Naive thymus-derived CD4-positive, alpha-beta T cell (primary cell): ENCODE results near the gene TMEM238. TPM values are rescaled to one million over a fixed set of nuclear protein-coding genes. Genes with fewer than 3 reads are reported as not detected.

ENCODE experiments used
- ATAC-seq: fragments of 150-1000 bp; cut with Tn5 transposase; 2 replicates; pipeline ENCODE4 v1.10.0; 2021; ENCODE audit warnings: mild to moderate bottlenecking, moderate library complexity
- CTCF ChIA-PET: fragments of 350-600 bp; sonication (Branson Sonifier 250); formaldehyde crosslinking; loops from one replicate; lab custom pipeline; 2021; ENCODE audit warnings: antibody characterized with exemption; lab: Charles Lee
- POLR2A ChIA-PET: fragments of 350-600 bp; sonication (Branson Sonifier 250); formaldehyde crosslinking; loops from one replicate; lab custom pipeline; 2021; ENCODE audit warnings: antibody characterized with exemption, inconsistent platforms; lab: Charles Lee
- DNase-seq, 9 donors: peaks; one replicate each; pipeline versions ENCODE4 v3.0.0 to v3.0.0-alpha.2; 2020 to 2022; ENCODE audit warnings: mixed read lengths in 1 of 9
- H3K27ac ChIP-seq: one replicate; pipeline ENCODE4 v1.7.0; 2013; ENCODE audit warnings: mild to moderate bottlenecking, low read depth, low read length, moderate library complexity
- H3K27me3 ChIP-seq, 2 donors: one replicate each; pipeline ENCODE4 v1.7.0; 2013; ENCODE audit warnings: low read length in 2 of 2, mild to moderate bottlenecking in 2 of 2, moderate library complexity in 2 of 2; ENCODE audit not compliant: control insufficient read depth in 2 of 2, insufficient read depth in 2 of 2
- H3K36me3 ChIP-seq, 3 experiments: 1 replicate in 2 of 3; 2 replicates in 1 of 3; pipeline ENCODE4 v1.7.0; 2013; ENCODE audit warnings: low read length in 3 of 3, mild to moderate bottlenecking in 3 of 3, moderate library complexity in 1 of 3; ENCODE audit not compliant: insufficient read depth in 3 of 3, control insufficient read depth in 2 of 3
- H3K4me1 ChIP-seq, 2 donors: one replicate each; pipeline ENCODE4 v1.7.0; 2013; ENCODE audit warnings: low read length in 2 of 2, mild to moderate bottlenecking in 2 of 2, moderate library complexity in 1 of 2; ENCODE audit not compliant: control insufficient read depth in 2 of 2, insufficient read depth in 2 of 2
- H3K4me3 ChIP-seq: 2 replicates; pipeline ENCODE4 v1.7.0; 2013; ENCODE audit warnings: mild to moderate bottlenecking, low read length
- H3K9me3 ChIP-seq, 3 experiments: 1 replicate in 2 of 3; 2 replicates in 1 of 3; pipeline ENCODE4 v1.7.0; 2013; ENCODE audit warnings: low read length in 3 of 3; ENCODE audit not compliant: control insufficient read depth in 2 of 3
- H3K27ac Mint-ChIP-seq, 9 donors: one replicate each; pipeline ENCODE4 v1.8.0; 2020 to 2022; ENCODE audit warnings: mixed read lengths in 9 of 9, mild to moderate bottlenecking in 8 of 9, moderate library complexity in 5 of 9, inconsistent platforms in 2 of 9
- H3K27me3 Mint-ChIP-seq, 5 donors: one replicate each; pipeline ENCODE4 v1.8.0; 2021 to 2022; ENCODE audit warnings: mixed read lengths in 5 of 5, mild to moderate bottlenecking in 1 of 5
- H3K36me3 Mint-ChIP-seq, 5 donors: one replicate each; pipeline ENCODE4 v1.8.0; 2020 to 2022; ENCODE audit warnings: mixed read lengths in 5 of 5, mild to moderate bottlenecking in 3 of 5, inconsistent platforms in 1 of 5
- H3K4me1 Mint-ChIP-seq, 7 donors: one replicate each; pipeline ENCODE4 v1.8.0; 2020 to 2022; ENCODE audit warnings: mixed read lengths in 7 of 7, mild to moderate bottlenecking in 3 of 7, inconsistent platforms in 1 of 7
- H3K4me3 Mint-ChIP-seq, 10 donors: one replicate each; pipeline ENCODE4 v1.8.0; 2020 to 2022; ENCODE audit warnings: mild to moderate bottlenecking in 10 of 10, mixed read lengths in 10 of 10, moderate library complexity in 6 of 10, inconsistent platforms in 2 of 10
- H3K9me3 Mint-ChIP-seq, 11 donors: one replicate each; pipeline ENCODE4 v1.8.0; 2020 to 2022; ENCODE audit warnings: mixed read lengths in 11 of 11, mild to moderate bottlenecking in 4 of 11, inconsistent platforms in 1 of 11, moderate library complexity in 1 of 11
- intact Hi-C, 2 donors: fragments of 100-400 bp; cut with micrococcal nuclease; formaldehyde crosslinking; loops; one replicate each; pipeline ENCODE4 v1.15.1; 2023
- polyA plus RNA-seq, 2 donors: library from polyadenylated mRNA; unstranded; fragments of 300-500 nt; fragmentation: Illumina TruSeq; gene quantifications; one replicate each; pipeline ENCODE4 v1.2.3, GENCODE V29; 2021
- total RNA-seq, 6 experiments: library from RNA in 5 of 6; stranded (reverse) in 5 of 6; gene quantifications; 1 replicate in 5 of 6; 2 replicates in 1 of 6; pipeline ENCODE4 v1.2.3 and lab custom pipeline; 2021 to 2026

The TMEM238 gene
- total and polyA plus RNA-seq, 7 experiments from 2014 or later = 0.33 to 15.7 (median 9.7) TPM

- no peaks in the 10 kb centered on the region for H3K27me3 ChIP-seq
- H3K4me3 ChIP-seq = peak within 1 kb of the TSS; percentile 92
- H3K4me1 Mint-ChIP-seq = peaks cover 41 to 79% (median 70%) of the 10 kb centered on the region in 7 donors
- H3K9me3 Mint-ChIP-seq = peaks cover 0 to 8% (median 0%) of the 10 kb centered on the region in 11 donors
- peak within 1 kb of the TSS; percentile 91 to 100 (median 99) for H3K27ac Mint-ChIP-seq
- peaks cover 45 to 53% of the 10 kb centered on the region in 2 donors for H3K4me1 ChIP-seq
- CTCF ChIA-PET = no interaction called here
- DNase-seq = peak; percentile 92 to 99 (median 99)
- H3K27ac ChIP-seq = peak within 1 kb of the TSS; percentile 91
- peak within 1 kb of the TSS; percentile 94 to 100 (median 100) for H3K4me3 Mint-ChIP-seq
- POLR2A ChIA-PET = interaction anchor here (0.6 to 7.3 kb wide), 9 partner anchors 13 to 1197 kb away, joined by 3 to 82 read pairs (median 6); partner anchors contain the start of genes HSPBP1, MBOAT7, UBE2S and ZNF628
- peak; percentile 89 for ATAC-seq
- H3K27me3 Mint-ChIP-seq = peaks cover 0 to 3% (median 0%) of the 10 kb centered on the region in 5 donors
- peaks cover 0 to 49% (median 11%) of the 10 kb centered on the region in 3 experiments for H3K36me3 ChIP-seq
- intact Hi-C loops = loop anchor here (1.0 to 10.0 kb wide), 20 partner anchors 22 to 1519 kb away; partner anchors contain the start of genes HSPBP1 (in 2 of the 2), KMT5C (in 2 of the 2), PPP1R12C (in 2 of the 2) and PPP6R1 (in 2 of the 2)
- no peaks in the 10 kb centered on the region for H3K9me3 ChIP-seq
- peaks cover 7 to 51% (median 19%) of the 10 kb centered on the region in 5 donors for H3K36me3 Mint-ChIP-seq
Observed at GRCh38 chr19:55385724-55386492, 1.8 kb upstream of the TMEM238 start, which contains the start of gene RPL28. Gene RPL28 (plus strand): TSS chr19:55385932. CDS start chr19:55386358, 426 bp downstream.

- Mint-ChIP-seq H3K4me1 (peaks cover 35 to 72% (median 64%) of the 10 kb centered on the region in 7 donors), H3K4me3 (peak overlapping the region; percentile 94 to 100 (median 100)), H3K9me3 (peaks cover 0 to 8% (median 0%) of the 10 kb centered on the region in 11 donors), H3K27ac (peak overlapping the region; percentile 91 to 100 (median 99)), H3K27me3 (peaks cover 0 to 3% (median 0%) of the 10 kb centered on the region in 5 donors), H3K36me3 (peaks cover 7 to 47% (median 19%) of the 10 kb centered on the region in 5 donors)
- peak overlapping the region; percentile 92 for H3K4me3 ChIP-seq
- H3K4me1 ChIP-seq = peaks cover 45 to 50% of the 10 kb centered on the region in 2 donors
- ChIA-PET POLR2A (interaction anchor here (0.7 to 7.3 kb wide), 23 partner anchors 14 to 269 kb away, joined by 3 to 82 read pairs (median 5); partner anchors contain the start of genes HSPBP1, ISOC2, KMT5C and PPP1R12C), CTCF (interaction anchor here (0.8 to 2.4 kb wide), 5 partner anchors 16 to 125 kb away, joined by 3 to 16 read pairs (median 4); partner anchors contain the start of gene KMT5C)
- peak; percentile 88 to 98 (median 97) for DNase-seq
- no peaks in the 10 kb centered on the region for H3K9me3 ChIP-seq
- intact Hi-C loops = loop anchor here (1.0 to 10.0 kb wide), 20 partner anchors 23 to 1518 kb away; partner anchors contain the start of genes HSPBP1 (in 2 of the 2), KMT5C (in 2 of the 2), PPP1R12C (in 2 of the 2) and PPP6R1 (in 2 of the 2)
- no peaks in the 10 kb centered on the region for H3K27me3 ChIP-seq
- H3K27ac ChIP-seq = peak overlapping the region; percentile 91
- peak; percentile 85 for ATAC-seq
- peaks cover 0 to 42% (median 11%) of the 10 kb centered on the region in 3 experiments for H3K36me3 ChIP-seq
Observed at GRCh38 chr19:55384920-55385723, 1.0 kb upstream of the TMEM238 start.

GRCh38 chr19:55383279-55384130 lies 587 bp downstream of the TMEM238 start:
- H3K27ac ChIP-seq = peak overlapping the region; percentile 91
- Mint-ChIP-seq H3K27ac (peak overlapping the region; percentile 0 to 95 (median 82)), H3K4me3 (peak overlapping the region; percentile 78 to 100 (median 89)), H3K27me3 (peaks cover 0 to 3% (median 0%) of the 10 kb centered on the region in 5 donors), H3K36me3 (peaks cover 7 to 39% (median 14%) of the 10 kb centered on the region in 5 donors), H3K4me1 (peaks cover 26 to 57% (median 48%) of the 10 kb centered on the region in 7 donors), H3K9me3 (peaks cover 0 to 8% (median 0%) of the 10 kb centered on the region in 11 donors)
- CTCF ChIA-PET = interaction anchor here (0.6 to 2.4 kb wide), 9 partner anchors 11 to 294 kb away, joined by 3 to 16 read pairs (median 3); no protein-coding TSS in a partner anchor
- peak; percentile 2 for ATAC-seq
- POLR2A ChIA-PET = interaction anchor here (0.7 to 3.1 kb wide), 20 partner anchors 10 to 271 kb away, joined by 3 to 27 read pairs (median 4); partner anchors contain the start of genes HSPBP1, ISOC2, KMT5C and PPP1R12C
- intact Hi-C loops = loop anchor here (2.0 to 10.0 kb wide), 4 partner anchors 201 to 1189 kb away; partner anchors contain the start of genes TSEN34 (in 1 of the 2), ZNF444 (in 1 of the 2) and ZNF579 (in 1 of the 2)
- H3K4me1 ChIP-seq = peaks cover 41 to 42% of the 10 kb centered on the region in 2 donors
- no peak overlapping the region for H3K4me3 ChIP-seq
- H3K27me3 ChIP-seq = no peaks in the 10 kb centered on the region
- DNase-seq = peak; percentile 26 to 63 (median 41)
- no peaks in the 10 kb centered on the region for H3K9me3 ChIP-seq
- peaks cover 0 to 25% (median 11%) of the 10 kb centered on the region in 3 experiments for H3K36me3 ChIP-seq

- peak overlapping the region; percentile 78 to 100 (median 89) for H3K4me3 Mint-ChIP-seq
- peaks cover 0 to 16% (median 6%) of the 10 kb centered on the region in 3 experiments for H3K36me3 ChIP-seq
- H3K36me3 Mint-ChIP-seq = peaks cover 7 to 31% (median 13%) of the 10 kb centered on the region in 5 donors
- H3K27ac ChIP-seq = no peak overlapping the region
- no peak overlapping the region for H3K4me3 ChIP-seq
- ATAC-seq (no peak), DNase-seq (no peak)
- peak overlapping the region in 8 of 9 donors; percentile 0 to 95 (median 66) for H3K27ac Mint-ChIP-seq
- intact Hi-C loops = loop anchor here (10.0 kb wide), 3 partner anchors 202 to 1188 kb away; partner anchors contain the start of genes TSEN34 (in 1 of the 2) and ZNF579 (in 1 of the 2)
- H3K9me3 ChIP-seq = no peaks in the 10 kb centered on the region
- ChIA-PET POLR2A (interaction anchor here (2.5 to 3.1 kb wide), 4 partner anchors 25 to 123 kb away, joined by 7 to 27 read pairs (median 16); partner anchors contain the start of genes HSPBP1, PPP6R1 and UBE2S), CTCF (interaction anchor here (0.7 to 2.4 kb wide), 6 partner anchors 12 to 294 kb away, joined by 3 to 16 read pairs (median 4); no protein-coding TSS in a partner anchor)
- H3K4me1 Mint-ChIP-seq = peaks cover 23 to 49% (median 39%) of the 10 kb centered on the region in 7 donors
- H3K4me1 ChIP-seq = peaks cover 32 to 33% of the 10 kb centered on the region in 2 donors
- H3K9me3 Mint-ChIP-seq = peaks cover 0 to 8% (median 0%) of the 10 kb centered on the region in 11 donors
- H3K27me3 Mint-ChIP-seq = peaks cover 0 to 3% (median 0%) of the 10 kb centered on the region in 5 donors
- H3K27me3 ChIP-seq = no peaks in the 10 kb centered on the region
Observed at GRCh38 chr19:55382522-55383054, 1.5 kb downstream of the TMEM238 start.
